GM20431 (cell line): ENCODE data around the gene PRKAR2B.
"Not testable (repeated sequence)": the region's sequence is repeated elsewhere in the genome, so short reads cannot be mapped to it uniquely, and the experiment has no call there.

Source experiments
- in situ Hi-C: fragments of 300-500 bp; cut with MseI, MboI; formaldehyde crosslinking; loops from one replicate; pipeline ENCODE4 v1.15.0; 2020; ENCODE audit warnings: low sequenced_read_pairs; ENCODE audit not compliant: unreplicated experiment

The PRKAR2B gene

DNA sequence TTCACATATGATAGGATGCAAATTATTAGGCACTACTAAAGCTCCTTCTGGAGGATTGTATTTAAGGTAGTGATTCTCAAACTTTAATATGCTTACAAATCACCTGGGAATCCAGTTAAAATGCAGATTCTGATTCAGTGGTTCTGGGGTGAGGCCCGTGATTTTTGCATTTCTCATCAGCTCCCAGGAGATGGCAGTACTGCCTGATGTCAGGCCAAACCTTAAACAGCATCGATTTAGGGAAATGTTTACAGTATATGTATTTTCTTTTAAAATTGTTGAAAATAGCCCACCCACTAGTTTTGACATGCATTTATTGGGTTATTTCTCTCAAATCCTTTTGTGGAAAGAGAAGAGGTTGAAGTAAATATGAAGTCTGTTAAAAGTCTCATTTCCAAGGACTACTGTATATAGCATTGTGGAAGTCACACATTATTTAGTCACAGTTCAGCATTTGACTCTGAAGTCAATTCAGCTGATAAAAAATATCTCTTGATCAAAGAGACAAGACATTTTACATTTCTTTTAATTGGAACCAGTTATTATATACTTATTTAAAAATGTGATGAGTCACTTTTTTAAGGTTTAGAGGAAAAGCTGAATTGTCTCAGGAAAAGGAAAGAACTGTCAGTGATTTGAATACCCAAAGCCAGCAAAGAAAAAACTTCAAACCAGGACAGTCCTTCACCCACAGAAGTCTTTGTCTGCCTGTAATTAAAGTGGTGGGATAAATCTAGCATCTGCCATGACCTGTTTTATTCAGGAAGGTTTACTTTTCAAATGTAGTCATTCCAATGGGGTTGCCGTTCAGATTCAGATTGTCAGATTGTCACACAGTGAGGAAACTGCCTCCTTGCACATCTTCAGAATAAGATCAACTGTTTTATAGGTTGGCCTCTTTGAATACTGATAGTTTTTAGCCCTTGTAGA lies 103.2 kb downstream of the PRKAR2B start:
- in situ Hi-C loops, result loop anchor here (10.0 kb wide), 2 partner anchors 203 to 353 kb away; no protein-coding TSS in a partner anchor

DNA sequence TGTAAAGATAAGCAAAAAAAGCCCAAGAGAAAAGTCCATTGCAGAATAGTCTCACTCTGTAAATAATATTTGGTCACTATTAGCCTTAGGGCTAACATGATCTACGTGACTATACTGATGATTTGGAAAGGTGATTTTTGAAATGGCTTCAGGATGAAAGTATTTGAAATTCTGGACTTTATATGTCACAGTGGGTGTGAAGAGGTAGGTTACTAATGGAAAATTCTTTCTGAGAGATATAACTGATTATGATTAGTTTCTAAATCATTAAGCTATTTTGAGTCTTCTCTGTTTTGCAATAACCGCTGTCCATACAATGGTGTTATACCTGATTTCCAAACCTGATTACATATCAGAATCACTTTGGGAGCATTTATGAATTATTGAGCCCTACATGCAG lies 104.2 kb downstream of the PRKAR2B start:
- in situ Hi-C loops, result loop anchor here (10.0 kb wide), 2 partner anchors 204 to 354 kb away; no protein-coding TSS in a partner anchor

DNA sequence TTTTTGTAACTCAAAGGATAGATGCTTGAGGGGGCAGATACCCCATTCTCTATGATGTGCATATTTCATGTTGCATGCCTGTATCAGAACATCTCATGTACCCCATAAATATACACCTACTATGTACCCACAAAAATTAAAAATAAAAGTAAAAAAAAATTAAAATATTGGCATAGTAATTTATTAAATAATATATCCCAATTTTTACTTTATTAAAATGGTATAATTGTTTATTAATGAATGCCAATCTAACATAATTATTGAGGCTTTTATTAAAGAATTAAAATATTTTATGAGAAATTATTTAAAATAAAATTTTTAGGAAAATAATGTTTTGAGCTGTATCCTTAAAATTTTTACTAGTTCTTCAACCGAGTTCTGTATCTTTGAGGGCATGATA lies 105.4 kb downstream of the PRKAR2B start:
- in situ Hi-C loops, result loop anchor here (10.0 kb wide), 2 partner anchors 205 to 355 kb away; no protein-coding TSS in a partner anchor

GRCh38 chr7:107150375-107151073 lies 106.0 kb downstream of the PRKAR2B start:
- in situ Hi-C loops, result no loop called here

DNA sequence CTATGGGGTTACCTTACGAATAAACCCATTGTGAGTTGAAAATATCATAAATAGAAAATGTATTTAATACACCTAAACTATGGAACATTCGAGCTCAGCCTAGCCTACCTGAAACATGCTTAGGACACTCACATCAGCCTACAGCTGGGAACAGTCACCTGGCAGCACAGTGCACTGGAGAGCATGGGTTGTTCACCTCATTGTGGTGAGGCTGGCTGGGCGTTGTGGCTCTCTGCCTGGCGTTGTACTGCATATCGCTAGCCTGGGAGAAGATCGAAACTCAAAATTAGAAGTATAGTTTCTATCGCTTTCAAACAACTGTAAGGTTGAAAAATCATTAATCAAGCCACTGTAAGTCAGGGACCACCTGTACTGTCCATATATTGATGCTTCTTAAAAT lies 107.0 kb downstream of the PRKAR2B start:
- in situ Hi-C loops, result no loop called here

- in situ Hi-C loops, result no loop called here
These were observed 107.5 kb downstream of the PRKAR2B start for GRCh38 chr7:107152011-107152410.

DNA sequence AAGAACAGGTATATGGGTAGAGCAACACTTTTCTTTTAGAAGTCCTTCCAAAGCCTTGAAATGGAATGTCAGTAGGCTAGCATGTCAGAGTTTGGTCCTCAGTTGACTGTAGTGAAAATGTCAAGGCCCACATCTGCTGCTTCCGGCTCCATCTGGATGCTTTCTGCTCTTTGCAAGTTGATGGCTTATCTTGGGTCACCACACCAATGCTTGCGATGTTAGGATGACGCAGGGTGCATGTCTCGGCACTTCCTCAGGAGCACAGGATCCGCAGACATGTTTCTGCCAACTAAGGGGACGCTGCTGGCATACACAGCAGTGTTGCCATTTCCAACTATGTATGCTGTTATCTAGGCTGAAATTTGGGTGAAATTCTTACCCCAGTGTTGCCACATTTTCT lies 110.3 kb downstream of the PRKAR2B start:
- in situ Hi-C loops, result no loop called here

DNA sequence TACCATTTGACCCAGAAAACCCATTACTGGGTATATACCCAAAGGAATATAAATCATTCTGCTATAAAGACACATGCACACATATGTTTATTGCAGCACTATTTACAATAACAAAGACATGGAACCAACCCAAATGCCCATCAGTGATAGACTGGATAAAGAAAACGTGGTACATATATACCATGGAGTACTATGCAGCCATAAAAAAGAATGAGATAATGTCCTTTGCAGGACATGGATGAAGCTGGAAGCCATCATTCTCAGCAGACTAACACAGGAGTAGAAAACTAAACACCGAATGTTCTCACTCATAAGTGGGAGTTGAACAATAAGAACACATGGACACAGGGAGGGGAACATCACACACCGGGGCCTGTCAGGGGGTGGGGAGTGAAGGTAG lies 111.2 kb downstream of the PRKAR2B start:
- in situ Hi-C loops, result not testable (repeated sequence)

DNA sequence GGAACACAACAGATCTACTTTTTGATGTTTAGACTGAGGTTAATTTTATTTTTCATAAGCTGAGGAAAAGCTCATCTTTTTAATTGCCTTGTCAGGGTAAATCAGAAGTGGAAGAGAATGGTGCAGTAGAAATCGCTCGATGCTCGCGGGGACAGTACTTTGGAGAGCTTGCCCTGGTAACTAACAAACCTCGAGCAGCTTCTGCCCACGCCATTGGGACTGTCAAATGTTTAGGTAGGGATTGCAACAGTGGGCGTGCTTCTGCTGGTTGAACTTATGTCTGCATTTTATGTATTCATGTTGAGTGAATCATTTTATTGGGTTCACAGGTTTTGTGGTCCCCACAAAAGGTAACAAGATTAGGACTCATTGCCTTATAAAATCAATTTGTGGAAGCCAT lies 112.6 kb downstream of the PRKAR2B start:
- in situ Hi-C loops, result no loop called here

GRCh38 chr7:107158028-107158427 lies 113.5 kb downstream of the PRKAR2B start:
- in situ Hi-C loops, result no loop called here

GRCh38 chr7:107160389-107160788 lies 115.9 kb downstream of the PRKAR2B start:
- in situ Hi-C loops, result no loop called here

DNA sequence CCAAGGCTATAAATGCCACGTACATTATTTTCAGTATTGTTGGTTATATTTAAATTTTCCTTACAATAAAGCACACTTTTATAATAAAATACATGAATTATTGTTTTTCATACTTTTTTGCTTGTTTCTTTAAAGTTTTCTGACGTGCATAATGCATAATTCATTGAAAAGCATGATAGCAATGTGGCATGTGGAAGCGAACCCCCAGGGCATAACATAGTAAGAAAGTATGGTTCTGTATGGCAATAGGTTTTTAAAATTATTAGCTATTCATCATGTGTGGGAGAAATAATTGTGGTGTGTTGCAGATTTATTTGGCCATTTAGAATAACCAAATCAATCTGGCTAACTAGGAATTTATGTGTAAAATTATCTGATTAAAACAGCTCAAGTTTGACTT lies 116.9 kb downstream of the PRKAR2B start:
- in situ Hi-C loops, result no loop called here

GRCh38 chr7:107162475-107162874 lies 118.0 kb downstream of the PRKAR2B start:
- in situ Hi-C loops, result no loop called here

DNA sequence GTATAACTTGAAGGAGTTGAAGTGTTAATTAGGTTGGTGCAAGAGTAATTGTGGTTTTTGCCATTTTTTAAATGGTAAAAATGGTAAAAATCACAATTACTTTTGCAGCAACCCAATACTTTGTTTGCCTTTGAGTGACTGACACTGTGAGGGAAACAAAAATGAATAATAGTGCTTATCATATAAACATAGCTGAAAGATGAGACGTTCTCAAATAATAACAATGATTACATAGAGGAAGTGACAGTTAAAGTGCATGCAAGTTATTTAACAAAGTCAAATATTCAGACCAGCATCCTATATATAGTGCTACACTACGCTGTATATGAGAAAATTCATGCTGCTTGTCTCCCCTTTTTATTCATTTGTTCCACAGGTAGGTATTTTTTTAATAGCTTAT lies 119.6 kb downstream of the PRKAR2B start:
- in situ Hi-C loops, result no loop called here

- in situ Hi-C loops, result no loop called here
These were observed 120.8 kb downstream of the PRKAR2B start for GRCh38 chr7:107165341-107165740.

- in situ Hi-C loops, result no loop called here
These were observed 122.4 kb downstream of the PRKAR2B start for GRCh38 chr7:107166736-107167426.

DNA sequence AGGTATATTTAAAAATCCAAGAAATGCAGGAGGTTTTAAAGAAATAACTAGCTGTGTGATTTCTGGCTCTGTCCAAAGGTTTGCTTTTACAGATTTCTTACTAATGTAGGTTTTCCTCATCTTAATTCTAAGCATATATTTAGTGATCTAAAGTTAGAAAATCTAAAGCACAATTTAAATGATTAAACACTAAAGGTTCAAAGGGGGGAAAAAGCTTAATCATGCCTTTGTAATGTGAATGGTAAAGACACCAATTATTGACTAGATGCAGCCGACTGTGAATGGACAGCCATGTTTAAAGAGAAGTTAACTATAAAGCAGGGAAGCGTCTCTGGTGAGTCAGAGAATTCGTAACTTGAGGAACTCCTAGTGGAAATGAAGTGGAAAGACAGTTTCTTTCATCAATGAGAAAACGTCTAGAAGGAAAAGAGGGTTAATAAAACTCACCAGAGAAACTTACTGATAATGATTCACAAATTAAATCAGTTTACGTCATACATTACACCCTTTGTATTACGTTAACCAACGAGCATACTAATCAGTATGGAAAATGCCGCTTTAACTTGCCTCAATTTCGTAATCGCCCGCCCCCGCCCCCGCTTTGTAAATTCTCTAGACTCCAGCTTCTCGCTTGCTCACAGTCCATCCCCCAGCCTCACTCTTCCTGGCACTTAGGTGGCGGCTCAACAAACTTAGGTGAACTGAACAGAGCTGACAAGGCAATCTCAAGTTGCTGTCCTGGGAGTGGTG lies 123.2 kb downstream of the PRKAR2B start:
- in situ Hi-C loops, result no loop called here

DNA sequence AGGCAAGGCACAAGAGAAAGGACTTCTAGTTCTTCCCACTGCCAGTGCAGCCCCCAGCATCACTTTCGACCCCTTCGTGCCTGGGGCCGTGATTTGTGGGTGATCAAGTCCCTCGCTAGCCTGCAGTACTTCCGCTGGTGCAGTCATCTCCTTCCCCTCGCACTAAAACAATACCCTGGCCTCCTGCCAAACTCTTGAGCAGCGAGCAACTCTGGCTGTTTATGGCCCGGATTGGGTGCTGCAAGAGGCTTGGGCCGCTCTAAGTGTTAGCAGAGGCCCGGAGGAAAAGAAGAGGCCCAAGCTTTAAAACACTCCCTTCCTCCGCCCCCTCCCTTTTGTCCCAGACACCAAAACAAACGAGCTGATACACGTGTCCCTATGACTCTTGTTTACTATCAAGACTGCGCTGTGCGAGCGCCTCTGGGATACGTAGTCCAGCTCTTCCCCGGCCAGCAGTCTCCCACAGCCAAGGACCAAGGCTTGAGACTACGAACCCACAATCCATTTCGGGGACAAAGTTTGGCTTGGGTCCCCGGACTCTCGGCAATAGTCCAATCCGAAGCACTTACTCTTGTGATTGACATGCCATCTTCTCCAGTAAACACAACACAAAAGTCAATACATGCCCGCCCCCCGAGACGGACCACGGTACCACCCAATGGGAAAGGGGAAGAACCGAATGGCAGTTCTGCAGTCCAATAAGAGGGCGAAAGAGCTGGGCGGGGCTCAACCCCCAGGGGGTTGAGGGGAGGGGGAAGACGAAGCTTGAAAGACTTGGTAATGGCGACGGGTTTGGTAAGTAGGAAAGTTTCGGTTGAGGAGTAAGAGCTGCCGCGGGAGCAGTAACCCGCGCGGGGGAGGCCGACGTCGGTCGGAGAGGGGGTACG lies 124.0 kb downstream of the PRKAR2B start, which contains the start of gene HBP1:
Gene HBP1 (plus strand): TSS at position 771 of the 887 bp plus-strand sequence. CDS start 10,891 bp downstream, outside the sequence.
- in situ Hi-C loops, result no loop called here
